Subcutaneous adipose tissue (tissue), 4 donors: ENCODE data around the gene RPS13. TPM values are rescaled to one million over a fixed set of nuclear protein-coding genes. Genes with fewer than 3 reads are reported as not detected.

Experiments used
- CTCF ChIP-seq: fragments of 450-650 bp; IDR thresholded peaks from one replicate; pipeline ENCODE4 v1.5.1; 2016; ENCODE audit warnings: low read depth, mild to moderate bottlenecking, control low read depth, antibody characterized with exemption, moderate library complexity
- total RNA-seq, 4 donors: library from RNA; depleted of rRNA; stranded (reverse); fragments of >200 nt; gene quantifications; one replicate each; pipeline ENCODE4 v1.1.0, GENCODE V29; 2016

RPS13 gene
- total RNA-seq, result 1,000 to 10,000 TPM in 3 of 4 donors, 100 to 1,000 TPM in 1; 914 to 2,900 (median 1,452) TPM

- TF ChIP-seq CTCF, result no peak
Observed at GRCh38 chr11:17077520-17078401, at the start of gene RPS13. RPS13 (minus strand) TSS chr11:17077667; CDS start chr11:17077641, 26 bp downstream.

GRCh38 chr11:17121981-17122380 lies 44.5 kb upstream of the RPS13 start:
- no peak for TF ChIP-seq CTCF

- TF ChIP-seq CTCF, result no peak
Observed at GRCh38 chr11:17117262-17117661, 39.8 kb upstream of the RPS13 start.

- no peak for TF ChIP-seq CTCF
Observed at GRCh38 chr11:17116117-17116516, 38.6 kb upstream of the RPS13 start.

- no peak for TF ChIP-seq CTCF
Observed at GRCh38 chr11:17102462-17102861, 25.0 kb upstream of the RPS13 start.

GRCh38 chr11:17098658-17099057 lies 21.2 kb upstream of the RPS13 start:
- no peak for TF ChIP-seq CTCF

GRCh38 chr11:17098038-17098437 lies 20.6 kb upstream of the RPS13 start:
- no peak for TF ChIP-seq CTCF
